DND-41 (cell line): ENCODE data around the gene ZNF14.

Experiments used
- ATAC-seq: fragments of 200-7000 bp; cut with Tn5 transposase; 3 replicates; pipeline ENCODE4 v1.9.1; 2021; ENCODE audit warnings: low read depth; ENCODE audit not compliant: insufficient read depth
- DNase-seq: peaks from one replicate; pipeline ENCODE4 v3.0.0-alpha.2; 2020
- H2AFZ ChIP-seq: 2 replicates; pipeline ENCODE4 v1.6.0; 2012; ENCODE audit warnings: low read depth, low read length
- H3K27ac ChIP-seq: 2 replicates; pipeline ENCODE4 v1.5.1; 2012; ENCODE audit warnings: low read length, inconsistent platforms
- H3K27me3 ChIP-seq: fragments of 200-600 bp; sonication (generic); 2 replicates; pipeline ENCODE4 v1.6.0; 2012; ENCODE audit warnings: low read length, mild to moderate bottlenecking, inconsistent platforms; ENCODE audit not compliant: insufficient read depth, poor library complexity
- H3K36me3 ChIP-seq: 2 replicates; pipeline ENCODE4 v1.5.1; 2012; ENCODE audit warnings: low read length, inconsistent platforms; ENCODE audit not compliant: insufficient read depth
- H3K4me1 ChIP-seq: 2 replicates; pipeline ENCODE4 v1.5.1; 2012; ENCODE audit warnings: mild to moderate bottlenecking, low read length; ENCODE audit not compliant: insufficient read depth
- H3K4me2 ChIP-seq: 2 replicates; pipeline ENCODE4 v1.6.0; 2012; ENCODE audit warnings: mild to moderate bottlenecking, moderate library complexity, low read length, inconsistent platforms; ENCODE audit not compliant: insufficient read depth
- H3K4me3 ChIP-seq, 2 experiments: fragments of 200-600 bp in 1 of 2; shearing (Covaris generic) in 1 of 2; 2 replicates each; pipeline ENCODE4 v1.5.1; 2012 to 2016; ENCODE audit warnings: inconsistent platforms in 2 of 2, low read length in 2 of 2, mild to moderate bottlenecking in 2 of 2, low read depth in 1 of 2, moderate library complexity in 1 of 2
- H3K79me2 ChIP-seq: 2 replicates; pipeline ENCODE4 v1.6.0; 2012; ENCODE audit warnings: low read length, inconsistent platforms; ENCODE audit not compliant: insufficient read depth
- H3K9ac ChIP-seq: 2 replicates; pipeline ENCODE4 v1.6.0; 2012; ENCODE audit warnings: low read depth, mild to moderate bottlenecking, inconsistent platforms, low read length, moderate library complexity
- H3K9me3 ChIP-seq: 2 replicates; pipeline ENCODE4 v1.5.1; 2012; ENCODE audit warnings: low read length, moderate library complexity, mild to moderate bottlenecking, inconsistent platforms; ENCODE audit not compliant: insufficient read depth, severe bottlenecking
- H4K20me1 ChIP-seq: 2 replicates; pipeline ENCODE4 v1.6.0; 2012; ENCODE audit warnings: low read length; ENCODE audit not compliant: insufficient read depth
- CTCF ChIP-seq: IDR thresholded peaks from 2 replicates; pipeline ENCODE4 v1.5.1; 2012; ENCODE audit warnings: borderline replicate concordance, low read length, moderate library complexity, mild to moderate bottlenecking; ENCODE audit not compliant: poor library complexity, severe bottlenecking; ENCODE audit errors: extremely low read depth
- EZH2 ChIP-seq: IDR thresholded peaks from 3 replicates; pipeline ENCODE4 v1.6.1; 2012; ENCODE audit warnings: borderline replicate concordance, low read depth, mild to moderate bottlenecking, moderate library complexity, low read length, inconsistent platforms; ENCODE audit not compliant: severe bottlenecking

Gene ZNF14

GRCh38 chr19:19742773-19743172 lies 9.9 kb upstream of the ZNF14 start:
- no peak for DNase-seq
- ATAC-seq: no peak

GRCh38 chr19:19741184-19741583 lies 8.3 kb upstream of the ZNF14 start:
- Histone ChIP-seq H3K9ac (no peak overlapping the region), H3K36me3 (no peaks in the 10 kb centered on the region), H3K4me2 (no peak overlapping the region), H4K20me1 (no peaks in the 10 kb centered on the region), H2AFZ (no peak overlapping the region), H3K9me3 (no peaks in the 10 kb centered on the region), H3K79me2 (no peaks in the 10 kb centered on the region), H3K4me3 (no peak overlapping the region), H3K27ac (no peak overlapping the region), H3K27me3 (no peaks in the 10 kb centered on the region), H3K4me1 (no peaks in the 10 kb centered on the region)
- no peak for DNase-seq
- TF ChIP-seq EZH2: no peak
- TF ChIP-seq CTCF: no peak
- no peak for ATAC-seq

More at GRCh38 chr19:19742773-19743172, 9.9 kb upstream of the ZNF14 start:
- Histone ChIP-seq H3K4me1 (no peaks in the 10 kb centered on the region), H3K9ac (no peak overlapping the region), H3K4me3 (no peak overlapping the region), H4K20me1 (no peaks in the 10 kb centered on the region), H3K27me3 (no peaks in the 10 kb centered on the region), H3K79me2 (no peaks in the 10 kb centered on the region), H3K4me2 (no peak overlapping the region), H2AFZ (no peak overlapping the region), H3K9me3 (no peaks in the 10 kb centered on the region), H3K36me3 (no peaks in the 10 kb centered on the region), H3K27ac (no peak overlapping the region)
- TF ChIP-seq EZH2 (no peak), CTCF (no peak)

GRCh38 chr19:19740755-19741154 lies 7.8 kb upstream of the ZNF14 start:
- H3K4me1 ChIP-seq: no peaks in the 10 kb centered on the region
- no peaks in the 10 kb centered on the region for H4K20me1 ChIP-seq
- H3K9me3 ChIP-seq: no peaks in the 10 kb centered on the region
- no peak for ATAC-seq
- H3K27me3 ChIP-seq: no peaks in the 10 kb centered on the region
- H3K4me3 ChIP-seq: no peak overlapping the region
- H3K36me3 ChIP-seq: no peaks in the 10 kb centered on the region
- no peak overlapping the region for H3K9ac ChIP-seq
- no peak for DNase-seq
- no peak overlapping the region for H3K4me2 ChIP-seq
- TF ChIP-seq EZH2: no peak
- TF ChIP-seq CTCF: no peak
- H3K79me2 ChIP-seq: no peaks in the 10 kb centered on the region
- no peak overlapping the region for H3K27ac ChIP-seq
- H2AFZ ChIP-seq: no peak overlapping the region

- no peak for ATAC-seq
- H3K27me3 ChIP-seq: no peaks in the 10 kb centered on the region
- no peak for TF ChIP-seq EZH2
- TF ChIP-seq CTCF: no peak
- H3K79me2 ChIP-seq: no peaks in the 10 kb centered on the region
- H3K36me3 ChIP-seq: no peaks in the 10 kb centered on the region
- H3K9ac ChIP-seq: no peak overlapping the region
- no peak for DNase-seq
- no peaks in the 10 kb centered on the region for H3K4me1 ChIP-seq
- H3K4me2 ChIP-seq: no peak overlapping the region
- H3K27ac ChIP-seq: no peak overlapping the region
- no peaks in the 10 kb centered on the region for H4K20me1 ChIP-seq
- H3K9me3 ChIP-seq: no peaks in the 10 kb centered on the region
- H3K4me3 ChIP-seq: no peak overlapping the region
- H2AFZ ChIP-seq: no peak overlapping the region
Observed at GRCh38 chr19:19738564-19738963, 5.7 kb upstream of the ZNF14 start.
